ENCODE results near the gene PLK3.

PLK3 gene

DNA sequence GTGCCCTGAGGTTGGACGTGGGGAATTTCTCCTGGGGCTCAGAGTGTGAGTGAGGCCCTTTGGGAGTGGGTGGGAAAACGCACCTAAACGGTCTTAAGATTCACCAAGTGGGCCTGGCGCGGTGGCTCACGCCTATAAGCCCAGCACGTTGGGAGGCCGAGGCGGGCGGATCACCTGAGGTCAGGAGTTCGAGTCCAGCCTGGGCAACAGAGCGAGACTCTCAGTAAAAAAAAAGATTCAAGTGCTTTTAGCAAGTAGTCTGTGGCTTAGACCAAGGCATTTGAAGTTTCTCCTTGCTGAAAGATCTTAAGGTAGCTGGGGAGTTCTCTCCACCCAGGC, 23.5 kb upstream of the PLK3 start:
- H3K27ac ChIP-seq = peak overlapping the region; percentile 92
- TF ChIP-seq, protein P1, sequence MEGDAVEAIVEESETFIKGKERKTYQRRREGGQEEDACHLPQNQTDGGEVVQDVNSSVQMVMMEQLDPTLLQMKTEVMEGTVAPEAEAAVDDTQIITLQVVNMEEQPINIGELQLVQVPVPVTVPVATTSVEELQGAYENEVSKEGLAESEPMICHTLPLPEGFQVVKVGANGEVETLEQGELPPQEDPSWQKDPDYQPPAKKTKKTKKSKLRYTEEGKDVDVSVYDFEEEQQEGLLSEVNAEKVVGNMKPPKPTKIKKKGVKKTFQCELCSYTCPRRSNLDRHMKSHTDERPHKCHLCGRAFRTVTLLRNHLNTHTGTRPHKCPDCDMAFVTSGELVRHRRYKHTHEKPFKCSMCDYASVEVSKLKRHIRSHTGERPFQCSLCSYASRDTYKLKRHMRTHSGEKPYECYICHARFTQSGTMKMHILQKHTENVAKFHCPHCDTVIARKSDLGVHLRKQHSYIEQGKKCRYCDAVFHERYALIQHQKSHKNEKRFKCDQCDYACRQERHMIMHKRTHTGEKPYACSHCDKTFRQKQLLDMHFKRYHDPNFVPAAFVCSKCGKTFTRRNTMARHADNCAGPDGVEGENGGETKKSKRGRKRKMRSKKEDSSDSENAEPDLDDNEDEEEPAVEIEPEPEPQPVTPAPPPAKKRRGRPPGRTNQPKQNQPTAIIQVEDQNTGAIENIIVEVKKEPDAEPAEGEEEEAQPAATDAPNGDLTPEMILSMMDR (IDR thresholded peaks at IDR 0.05) = no peak
- TF ChIP-seq ZFX (IDR thresholded peaks at IDR 0.05; ENCODE audit: borderline replicate concordance) = no peak

DNA sequence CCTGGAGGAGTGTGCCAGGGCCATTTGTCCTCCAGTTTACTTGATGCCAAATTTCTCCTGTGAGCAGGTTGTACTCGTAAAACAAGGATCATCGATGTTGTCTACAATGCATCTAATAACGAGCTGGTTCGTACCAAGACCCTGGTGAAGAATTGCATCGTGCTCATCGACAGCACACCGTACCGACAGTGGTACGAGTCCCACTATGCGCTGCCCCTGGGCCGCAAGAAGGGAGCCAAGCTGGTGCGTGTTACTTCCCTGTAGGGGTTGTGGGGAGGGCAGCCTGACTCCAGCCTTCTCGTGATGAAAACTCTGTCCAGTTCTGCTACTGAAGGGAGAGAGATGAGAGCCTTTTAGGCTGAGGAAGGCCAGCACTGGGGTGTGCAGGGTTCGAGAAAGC, 22.6 kb upstream of the PLK3 start:
- no peak for TF ChIP-seq ZFX (IDR thresholded peaks at IDR 0.05; ENCODE audit: borderline replicate concordance)
- TF ChIP-seq, protein P1 (IDR thresholded peaks at IDR 0.05) = no peak
- H3K27ac ChIP-seq = peak overlapping the region; percentile 92

DNA sequence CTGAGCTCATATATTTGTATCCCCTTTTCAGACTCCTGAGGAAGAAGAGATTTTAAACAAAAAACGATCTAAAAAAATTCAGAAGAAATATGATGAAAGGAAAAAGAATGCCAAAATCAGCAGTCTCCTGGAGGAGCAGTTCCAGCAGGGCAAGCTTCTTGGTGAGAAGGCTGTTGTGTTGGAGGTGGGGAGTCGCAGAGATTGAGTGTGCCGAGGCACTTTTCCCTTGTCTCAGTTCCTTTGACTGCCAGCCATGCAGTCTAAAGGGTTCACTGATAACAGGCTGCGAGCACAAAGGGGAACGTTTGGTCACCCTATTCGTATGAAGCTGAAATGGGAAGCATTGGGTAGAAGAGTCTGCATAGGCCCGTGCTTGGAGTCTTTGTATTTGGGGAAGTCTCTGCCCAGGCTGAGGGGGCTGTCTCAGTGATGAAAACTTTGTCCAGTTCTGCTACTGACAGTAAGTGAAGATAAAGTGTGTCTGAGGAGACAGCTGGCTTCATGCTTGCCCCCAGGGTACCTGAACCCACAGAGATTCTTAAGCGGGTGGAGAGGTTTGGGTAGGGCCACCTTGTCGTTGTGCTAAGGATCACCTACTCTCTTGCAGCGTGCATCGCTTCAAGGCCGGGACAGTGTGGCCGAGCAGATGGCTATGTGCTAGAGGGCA, 22.1 kb upstream of the PLK3 start:
- peak overlapping the region; percentile 92 for H3K27ac ChIP-seq
- TF ChIP-seq, protein P1 (IDR thresholded peaks at IDR 0.05) = no peak
- TF ChIP-seq ZFX (IDR thresholded peaks at IDR 0.05; ENCODE audit: borderline replicate concordance) = no peak

DNA sequence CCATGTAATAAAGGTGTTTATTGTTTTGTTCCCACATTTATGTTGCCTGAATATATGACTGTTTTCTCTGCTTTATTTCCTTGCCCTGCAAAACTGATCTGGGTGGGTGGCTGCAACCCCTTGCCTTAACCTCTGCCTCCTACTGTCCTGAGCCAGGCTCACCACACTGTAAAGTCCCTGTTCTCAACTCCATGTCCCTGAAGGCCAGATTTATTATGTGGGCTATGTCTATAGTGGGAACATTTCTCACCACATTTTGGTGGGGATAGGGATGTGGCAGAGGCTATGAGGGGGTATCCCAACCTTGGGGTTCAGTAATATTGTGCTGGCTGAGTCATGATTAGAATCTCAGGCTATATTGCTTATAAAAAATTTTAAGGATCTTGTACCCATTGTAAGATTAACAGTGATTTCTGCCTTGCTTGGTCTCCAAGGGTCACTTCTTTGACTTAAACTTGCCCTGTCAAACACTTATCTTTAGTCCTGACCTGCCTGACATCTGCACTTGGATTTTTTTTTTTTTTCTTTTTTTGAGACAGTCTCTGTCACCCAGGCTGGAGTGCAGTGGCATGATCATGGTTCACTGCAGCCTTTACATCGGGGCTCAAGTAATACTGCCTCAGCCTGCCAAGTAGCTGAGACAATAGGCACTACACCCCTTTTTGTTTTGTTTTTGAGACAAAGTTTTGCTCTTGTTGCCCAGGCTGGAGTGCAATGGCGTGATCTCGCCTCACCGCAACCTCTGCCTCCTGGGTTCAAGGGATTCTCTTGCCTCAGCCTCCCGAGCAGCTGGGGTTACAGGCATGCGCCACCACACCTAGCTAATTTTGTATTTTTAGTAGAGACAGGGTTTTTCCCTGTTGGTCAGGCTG, 21.2 kb upstream of the PLK3 start:
- H3K27ac ChIP-seq = peak overlapping the region; percentile 92
- no peak for TF ChIP-seq ZFX (IDR thresholded peaks at IDR 0.05; ENCODE audit: borderline replicate concordance)
- TF ChIP-seq, protein P1 (IDR thresholded peaks at IDR 0.05) = no peak

DNA sequence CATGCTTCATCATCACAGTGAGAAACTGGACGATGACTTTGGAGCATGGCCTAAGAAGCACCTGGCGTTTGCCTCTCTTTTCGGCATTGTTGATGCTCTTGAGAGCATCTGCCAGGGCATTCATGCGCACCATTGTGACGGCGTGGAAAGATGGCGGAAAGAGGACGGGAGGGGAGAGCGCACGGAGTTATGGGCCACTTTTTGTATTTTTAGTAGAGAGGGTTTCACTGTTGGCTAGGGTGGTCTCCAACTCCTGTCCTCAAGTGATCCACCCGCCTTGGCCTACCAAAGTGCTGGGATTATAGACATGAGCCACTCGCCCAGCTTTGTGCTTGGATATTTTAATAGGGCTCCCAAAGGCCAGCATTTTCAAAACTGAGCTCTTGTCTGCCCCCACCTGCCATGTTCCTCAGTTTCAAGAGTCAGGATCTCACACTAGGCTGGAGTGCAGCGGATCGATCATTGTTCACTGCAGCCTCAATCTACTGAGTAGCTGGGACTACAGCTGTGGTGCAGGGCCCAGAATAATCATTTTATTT, 19.5 kb upstream of the PLK3 start:
- no peak for TF ChIP-seq ZFX (IDR thresholded peaks at IDR 0.05; ENCODE audit: borderline replicate concordance)
- TF ChIP-seq, protein P1 (IDR thresholded peaks at IDR 0.05) = no peak
- H3K27ac ChIP-seq = peak overlapping the region; percentile 8; the same call in 1 of the 2 replicates

DNA sequence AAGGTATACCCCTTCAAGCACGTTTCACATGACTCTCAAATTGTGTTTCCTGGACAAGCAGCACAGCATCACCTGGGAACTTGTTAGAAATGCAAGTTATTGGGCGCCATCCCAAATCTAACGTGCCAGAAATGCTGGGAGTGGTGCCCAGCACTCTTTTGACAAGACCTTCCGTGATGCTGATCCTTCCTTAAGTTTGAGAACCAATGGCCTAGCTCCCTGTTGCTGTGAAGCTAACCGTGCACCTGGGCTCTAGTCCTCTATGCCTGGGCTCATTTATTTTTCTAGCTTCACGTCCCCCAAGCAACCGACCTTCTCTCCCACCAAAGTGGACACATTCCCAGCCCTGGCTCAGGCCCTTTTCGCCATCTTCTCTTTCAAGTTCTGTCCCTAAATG, 16.5 kb upstream of the PLK3 start:
- TF ChIP-seq, protein P1 (IDR thresholded peaks at IDR 0.05) = no peak
- TF ChIP-seq ZFX (IDR thresholded peaks at IDR 0.05; ENCODE audit: borderline replicate concordance) = no peak
- no peak overlapping the region for H3K27ac ChIP-seq
